PC-3 (cell line): ENCODE measurements around the gene CEP126.

Source experiments
- EZH2phosphoT487 ChIP-seq: fragments of 300-600 bp; sonication (generic); IDR thresholded peaks from 2 replicates; pipeline ENCODE4 v1.6.1; 2018; ENCODE audit warnings: mild to moderate bottlenecking, antibody characterized with exemption, low read length, borderline replicate concordance
- TF ChIP-seq, protein P1 (sequence below): fragments of 300-600 bp; sonication (generic); conservative IDR thresholded peaks from 2 replicates; pipeline ENCODE4 v1.5.1; 2017; ENCODE audit warnings: antibody characterized with exemption, low read depth, mild to moderate bottlenecking, low read length

- no peak for TF ChIP-seq EZH2phosphoT487
- TF ChIP-seq, protein P1, sequence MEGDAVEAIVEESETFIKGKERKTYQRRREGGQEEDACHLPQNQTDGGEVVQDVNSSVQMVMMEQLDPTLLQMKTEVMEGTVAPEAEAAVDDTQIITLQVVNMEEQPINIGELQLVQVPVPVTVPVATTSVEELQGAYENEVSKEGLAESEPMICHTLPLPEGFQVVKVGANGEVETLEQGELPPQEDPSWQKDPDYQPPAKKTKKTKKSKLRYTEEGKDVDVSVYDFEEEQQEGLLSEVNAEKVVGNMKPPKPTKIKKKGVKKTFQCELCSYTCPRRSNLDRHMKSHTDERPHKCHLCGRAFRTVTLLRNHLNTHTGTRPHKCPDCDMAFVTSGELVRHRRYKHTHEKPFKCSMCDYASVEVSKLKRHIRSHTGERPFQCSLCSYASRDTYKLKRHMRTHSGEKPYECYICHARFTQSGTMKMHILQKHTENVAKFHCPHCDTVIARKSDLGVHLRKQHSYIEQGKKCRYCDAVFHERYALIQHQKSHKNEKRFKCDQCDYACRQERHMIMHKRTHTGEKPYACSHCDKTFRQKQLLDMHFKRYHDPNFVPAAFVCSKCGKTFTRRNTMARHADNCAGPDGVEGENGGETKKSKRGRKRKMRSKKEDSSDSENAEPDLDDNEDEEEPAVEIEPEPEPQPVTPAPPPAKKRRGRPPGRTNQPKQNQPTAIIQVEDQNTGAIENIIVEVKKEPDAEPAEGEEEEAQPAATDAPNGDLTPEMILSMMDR, result no peak
These were observed 90.5 kb downstream of the CEP126 start for GRCh38 chr11:102005306-102005705.
